Measurements from ENCODE around the gene TEX22. TPM values are rescaled to one million over a fixed set of nuclear protein-coding genes. Genes with fewer than 3 reads are reported as not detected.

TEX22 gene
- total and polyA plus RNA-seq, 2 donors (not counting 1 experiment from before 2014, with no cell fraction given): 0.05 to 0.33 TPM

DNA sequence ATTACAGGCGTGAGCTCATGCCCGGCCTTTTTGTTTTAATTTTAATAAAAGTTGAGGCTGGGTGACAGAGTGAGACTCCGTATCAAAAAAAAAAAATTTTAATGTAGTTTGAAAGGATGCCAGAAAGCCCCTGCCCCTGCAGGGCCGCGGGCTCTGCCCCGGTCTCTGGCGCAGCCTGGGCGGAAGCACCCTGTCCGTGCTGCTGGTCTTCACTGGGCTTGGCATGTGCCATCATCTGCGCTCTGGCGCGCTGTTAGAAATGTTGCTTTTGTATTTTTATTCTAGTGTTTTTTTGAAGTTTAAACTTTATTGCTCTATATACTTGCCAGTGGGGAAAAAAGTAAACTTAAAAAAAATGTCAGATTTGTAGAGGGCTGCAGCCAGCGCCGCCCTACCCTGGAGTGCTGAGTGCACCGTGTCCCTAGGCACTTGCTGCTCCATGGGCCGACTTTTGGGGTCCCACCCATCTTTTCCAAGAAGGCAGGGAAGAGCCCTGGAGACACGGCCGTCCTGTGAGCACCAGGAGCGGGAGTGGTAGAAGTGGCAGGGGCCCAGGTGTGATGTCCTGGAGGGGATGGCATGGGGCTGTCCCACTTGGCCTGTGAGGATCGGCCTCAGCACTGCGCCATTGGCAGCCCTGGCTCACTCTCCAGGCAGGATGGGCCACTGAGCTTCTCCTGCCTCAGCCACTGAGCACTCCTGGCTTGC is 25.3 kb downstream of the TEX22 start:
- Histone ChIP-seq H3K27me3 (ENCODE audit: control insufficient read depth, insufficient read depth, low read length) (no peaks in the 10 kb centered on the region), H3K27ac (ENCODE audit: insufficient read depth, low read length) (no peak overlapping the region), H4K20me1 (ENCODE audit: control insufficient read depth, extremely low read depth, insufficient read depth, low read length) (no peaks in the 10 kb centered on the region), H3K4me3 (replicated peaks in 1 of 4; ENCODE audit: control extremely low read depth in 1 of 4, insufficient read depth in 1 of 4, low read depth in 3 of 4, low read length in 4 of 4) (no peak overlapping the region), H3K4me2 (ENCODE audit: extremely low read depth, insufficient read depth, low read length) (no peak overlapping the region), H2AFZ (ENCODE audit: low read length) (no peak overlapping the region), H3K9me3 (ENCODE audit: control insufficient read depth, insufficient read depth, low read depth, low read length) (no peaks in the 10 kb centered on the region), H3K36me3 (ENCODE audit: control insufficient read depth, insufficient read depth, low read length) (peaks cover 3% of the 10 kb centered on the region), H3K79me2 (ENCODE audit: control insufficient read depth, insufficient read depth, low read length) (peaks cover 74% of the 10 kb centered on the region), H3K9ac (ENCODE audit: insufficient read depth, low read length) (no peak overlapping the region), H3K4me1 (ENCODE audit: control insufficient read depth, extremely low read depth, insufficient read depth, low read length) (peaks cover 11% of the 10 kb centered on the region)
- DNase-seq (ENCODE audit: low read depth in 2 of 2): no peak
- TF ChIP-seq, protein P1, sequence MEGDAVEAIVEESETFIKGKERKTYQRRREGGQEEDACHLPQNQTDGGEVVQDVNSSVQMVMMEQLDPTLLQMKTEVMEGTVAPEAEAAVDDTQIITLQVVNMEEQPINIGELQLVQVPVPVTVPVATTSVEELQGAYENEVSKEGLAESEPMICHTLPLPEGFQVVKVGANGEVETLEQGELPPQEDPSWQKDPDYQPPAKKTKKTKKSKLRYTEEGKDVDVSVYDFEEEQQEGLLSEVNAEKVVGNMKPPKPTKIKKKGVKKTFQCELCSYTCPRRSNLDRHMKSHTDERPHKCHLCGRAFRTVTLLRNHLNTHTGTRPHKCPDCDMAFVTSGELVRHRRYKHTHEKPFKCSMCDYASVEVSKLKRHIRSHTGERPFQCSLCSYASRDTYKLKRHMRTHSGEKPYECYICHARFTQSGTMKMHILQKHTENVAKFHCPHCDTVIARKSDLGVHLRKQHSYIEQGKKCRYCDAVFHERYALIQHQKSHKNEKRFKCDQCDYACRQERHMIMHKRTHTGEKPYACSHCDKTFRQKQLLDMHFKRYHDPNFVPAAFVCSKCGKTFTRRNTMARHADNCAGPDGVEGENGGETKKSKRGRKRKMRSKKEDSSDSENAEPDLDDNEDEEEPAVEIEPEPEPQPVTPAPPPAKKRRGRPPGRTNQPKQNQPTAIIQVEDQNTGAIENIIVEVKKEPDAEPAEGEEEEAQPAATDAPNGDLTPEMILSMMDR (conservative IDR thresholded peaks at IDR 0.05 in 1 of 2, IDR thresholded peaks at IDR 0.05 in 1 of 2; ENCODE audit: low read depth in 1 of 2, low read length in 2 of 2): no peak
- no peak for TF ChIP-seq EZH2 (IDR thresholded peaks at IDR 0.05; ENCODE audit: low read length, missing control alignments)

DNA sequence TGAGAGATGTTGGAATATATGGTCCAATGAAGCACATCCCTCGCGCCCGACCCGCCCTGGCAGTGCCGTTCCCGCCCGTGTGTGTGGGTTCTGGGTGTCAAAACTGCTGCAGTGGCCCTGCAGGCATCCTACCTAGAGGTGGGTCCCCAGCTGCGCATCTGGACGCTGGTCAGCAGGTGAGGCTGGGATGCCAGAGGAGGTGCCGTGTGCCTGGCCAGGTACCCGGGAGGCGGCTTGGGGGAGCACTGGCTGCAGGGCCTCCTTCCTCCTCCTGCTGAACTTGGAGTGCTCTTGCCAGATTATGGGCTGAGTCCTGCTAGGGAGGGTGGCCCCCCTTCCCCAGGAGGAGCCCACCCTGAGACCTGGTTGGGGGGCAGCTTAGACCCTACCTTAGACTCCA is 26.5 kb downstream of the TEX22 start:
- Histone ChIP-seq H3K4me2 (ENCODE audit: extremely low read depth, insufficient read depth, low read length) (no peak overlapping the region), H3K9ac (ENCODE audit: insufficient read depth, low read length) (no peak overlapping the region), H4K20me1 (ENCODE audit: control insufficient read depth, extremely low read depth, insufficient read depth, low read length) (no peaks in the 10 kb centered on the region), H3K27me3 (ENCODE audit: control insufficient read depth, insufficient read depth, low read length) (no peaks in the 10 kb centered on the region), H3K27ac (ENCODE audit: insufficient read depth, low read length) (no peak overlapping the region), H2AFZ (ENCODE audit: low read length) (no peak overlapping the region), H3K4me3 (replicated peaks in 1 of 4; ENCODE audit: control extremely low read depth in 1 of 4, insufficient read depth in 1 of 4, low read depth in 3 of 4, low read length in 4 of 4) (no peak overlapping the region), H3K79me2 (ENCODE audit: control insufficient read depth, insufficient read depth, low read length) (peaks cover 75% of the 10 kb centered on the region), H3K36me3 (ENCODE audit: control insufficient read depth, insufficient read depth, low read length) (peaks cover 3% of the 10 kb centered on the region), H3K9me3 (ENCODE audit: control insufficient read depth, insufficient read depth, low read depth, low read length) (no peaks in the 10 kb centered on the region), H3K4me1 (ENCODE audit: control insufficient read depth, extremely low read depth, insufficient read depth, low read length) (peaks cover 7% of the 10 kb centered on the region)
- no peak for TF ChIP-seq EZH2 (IDR thresholded peaks at IDR 0.05; ENCODE audit: low read length, missing control alignments)
- TF ChIP-seq, protein P1 (conservative IDR thresholded peaks at IDR 0.05 in 1 of 2, IDR thresholded peaks at IDR 0.05 in 1 of 2; ENCODE audit: low read depth in 1 of 2, low read length in 2 of 2): no peak
- DNase-seq (ENCODE audit: low read depth in 2 of 2): no peak

DNA sequence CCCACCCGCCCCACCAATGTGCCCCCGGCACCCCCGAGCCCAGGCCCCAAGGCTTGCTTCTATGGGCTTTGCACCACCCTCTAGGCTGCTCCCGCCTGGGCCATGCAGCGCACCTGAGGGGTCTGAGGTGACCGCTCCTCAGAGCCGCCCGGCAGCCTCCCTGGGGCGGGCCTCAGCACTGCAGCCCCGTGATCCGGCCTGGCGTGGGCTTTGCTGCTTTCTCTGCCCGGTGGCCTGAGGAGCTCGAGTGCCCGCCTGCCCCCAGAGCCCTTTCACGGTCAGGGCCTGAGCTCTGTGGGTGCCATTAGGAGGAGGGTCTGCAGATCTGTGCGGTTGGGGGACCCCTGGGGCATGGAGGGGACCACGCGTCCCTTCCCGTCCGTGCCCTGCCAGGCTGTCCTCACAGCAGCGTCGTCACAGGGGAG is 27.5 kb downstream of the TEX22 start:
- TF ChIP-seq, protein P1 (conservative IDR thresholded peaks at IDR 0.05 in 1 of 2, IDR thresholded peaks at IDR 0.05 in 1 of 2; ENCODE audit: low read depth in 1 of 2, low read length in 2 of 2): no peak
- no peak for TF ChIP-seq EZH2 (IDR thresholded peaks at IDR 0.05; ENCODE audit: low read length, missing control alignments)
- H3K4me2 ChIP-seq (ENCODE audit: extremely low read depth, insufficient read depth, low read length): no peak overlapping the region

More for the DNA sequence above, 27.5 kb downstream of the TEX22 start:
- H4K20me1 ChIP-seq (ENCODE audit: control insufficient read depth, extremely low read depth, insufficient read depth, low read length): no peaks in the 10 kb centered on the region
- peaks cover 7% of the 10 kb centered on the region for H3K4me1 ChIP-seq (ENCODE audit: control insufficient read depth, extremely low read depth, insufficient read depth, low read length)
- peaks cover 73% of the 10 kb centered on the region for H3K79me2 ChIP-seq (ENCODE audit: control insufficient read depth, insufficient read depth, low read length)
- no peak overlapping the region for H3K27ac ChIP-seq (ENCODE audit: insufficient read depth, low read length)
- H2AFZ ChIP-seq (ENCODE audit: low read length): no peak overlapping the region
- DNase-seq (ENCODE audit: low read depth in 2 of 2): no peak
- peaks cover 3% of the 10 kb centered on the region for H3K36me3 ChIP-seq (ENCODE audit: control insufficient read depth, insufficient read depth, low read length)
- H3K9me3 ChIP-seq (ENCODE audit: control insufficient read depth, insufficient read depth, low read depth, low read length): no peaks in the 10 kb centered on the region
- H3K27me3 ChIP-seq (ENCODE audit: control insufficient read depth, insufficient read depth, low read length): no peaks in the 10 kb centered on the region
- no peak overlapping the region for H3K4me3 ChIP-seq (replicated peaks in 1 of 4; ENCODE audit: control extremely low read depth in 1 of 4, insufficient read depth in 1 of 4, low read depth in 3 of 4, low read length in 4 of 4)
- H3K9ac ChIP-seq (ENCODE audit: insufficient read depth, low read length): no peak overlapping the region

Data from fibroblast of lung (primary cell).